Retinal pigment epithelial cell (primary cell): ENCODE data around the gene CHKA.
A peak's percentile ranks its signal among the peaks of the same experiment; 100 is the strongest.

Experiments
- DNase-seq: peaks from one replicate; pipeline ENCODE4 v3.0.0-alpha.2; 2010; ENCODE audit warnings: low read depth
- H3K4me3 ChIP-seq: 2 replicates; pipeline ENCODE4 v1.5.1; 2011; ENCODE audit warnings: mild to moderate bottlenecking, low read length, control low read depth, moderate library complexity
- CTCF ChIP-seq: conservative IDR thresholded peaks from 2 replicates; pipeline ENCODE4 v1.5.1; 2011; ENCODE audit warnings: low read depth, low read length, control low read depth, inconsistent platforms

Gene CHKA

GRCh38 chr11:68012044-68012842 lies 108.9 kb downstream of the CHKA start:
- TF ChIP-seq CTCF: no peak
- H3K4me3 ChIP-seq: no peak overlapping the region
- no peak for DNase-seq

GRCh38 chr11:68011051-68011943 lies 109.9 kb downstream of the CHKA start:
- no peak for TF ChIP-seq CTCF
- peak overlapping the region; percentile 53 for H3K4me3 ChIP-seq

GRCh38 chr11:68010090-68011041 lies 110.8 kb downstream of the CHKA start, which contains the start of gene ALDH3B1:
ALDH3B1 (plus strand) TSS chr11:68010327; CDS start chr11:68015298, 4,971 bp downstream.
- TF ChIP-seq CTCF: peak; percentile 13

More at GRCh38 chr11:68011051-68011943, 109.9 kb downstream of the CHKA start:
- DNase-seq: no peak

GRCh38 chr11:68009391-68010089 lies 111.6 kb downstream of the CHKA start:
- peak overlapping the region; percentile 53 for H3K4me3 ChIP-seq
- DNase-seq: no peak
- peak; percentile 34 for TF ChIP-seq CTCF

More at GRCh38 chr11:68010090-68011041, 110.8 kb downstream of the CHKA start, which contains the start of gene ALDH3B1:
- peak; percentile 67 for DNase-seq
- peak within 1 kb of the TSS; percentile 53 for H3K4me3 ChIP-seq

- TF ChIP-seq CTCF: no peak
- peak overlapping the region; percentile 14 for H3K4me3 ChIP-seq
- no peak for DNase-seq
These were observed 112.5 kb downstream of the CHKA start for GRCh38 chr11:68008381-68009337.
